ENCODE results near the gene ZNF292.

- TF ChIP-seq CTCF (conservative IDR thresholded peaks at IDR 0.05) = no peak
- no peak for TF ChIP-seq ZFX (IDR thresholded peaks at IDR 0.05)
Measured at GRCh38 chr6:87122477-87122876, 32.9 kb upstream of the ZNF292 start.
